PC-9 (cell line): Measurements from ENCODE around the gene OSCP1. TPM values are rescaled to one million over a fixed set of nuclear protein-coding genes. Genes with fewer than 3 reads are reported as not detected.

Experiments
- BruUV-seq: library from RNA; stranded (reverse); fragments of 400-500 nt; replicated peaks from 2 replicates; lab custom pipeline; 2021; lab: Mats Ljungman, UMichigan
- CTCF ChIA-PET: fragments of 300-600 bp; sonication (Branson Sonifier 250); formaldehyde crosslinking; loops from one replicate; lab custom pipeline; 2022; ENCODE audit warnings: antibody characterized with exemption; lab: Charles Lee
- POLR2A ChIA-PET: fragments of 300-600 bp; sonication (Branson Sonifier 250); formaldehyde crosslinking; loops from one replicate; lab custom pipeline; 2022; ENCODE audit warnings: antibody characterized with exemption; ENCODE audit not compliant: unreplicated experiment; lab: Charles Lee
- DNase-seq, 2 experiments: peaks; one replicate each; pipeline versions ENCODE4 v3.0.0 to v3.0.0-alpha.2; 2015 to 2022; ENCODE audit warnings: mixed read lengths in 1 of 2
- H2AFZ ChIP-seq: fragments of 200-600 bp; sonication (generic); 2 replicates; pipeline ENCODE4 v1.8.1; 2017; ENCODE audit warnings: antibody characterized with exemption
- H3F3A ChIP-seq: fragments of 200-600 bp; sonication (generic); 2 replicates; pipeline ENCODE4 v1.8.1; 2017; ENCODE audit warnings: antibody characterized with exemption, mild to moderate bottlenecking, low read depth; ENCODE audit not compliant: insufficient read depth
- H3K27ac ChIP-seq: fragments of 200-600 bp; sonication (generic); 2 replicates; pipeline ENCODE4 v1.6.1; 2016; ENCODE audit warnings: mixed run types
- H3K27me3 ChIP-seq: fragments of 200-600 bp; sonication (generic); 2 replicates; pipeline ENCODE4 v1.6.1; 2016; ENCODE audit warnings: low read depth, mixed run types; ENCODE audit not compliant: insufficient read depth
- H3K36me3 ChIP-seq: fragments of 200-600 bp; sonication (generic); 2 replicates; pipeline ENCODE4 v1.6.1; 2016; ENCODE audit warnings: low read depth, mixed run types
- H3K4me1 ChIP-seq: fragments of 200-600 bp; sonication (generic); replicated peaks from 2 replicates; pipeline ENCODE4 v1.6.1; 2016; ENCODE audit warnings: mixed run types; ENCODE audit not compliant: insufficient read depth
- H3K4me2 ChIP-seq: fragments of 200-600 bp; sonication (generic); 2 replicates; pipeline ENCODE4 v1.6.1; 2017; ENCODE audit warnings: mixed run types
- H3K4me3 ChIP-seq: fragments of 200-600 bp; sonication (generic); 2 replicates; pipeline ENCODE4 v1.6.1; 2016; ENCODE audit warnings: mixed run types
- H3K79me2 ChIP-seq: fragments of 200-600 bp; sonication (generic); 2 replicates; pipeline ENCODE4 v1.6.1; 2017; ENCODE audit warnings: low read depth, mixed run types
- H3K9me2 ChIP-seq: fragments of 200-600 bp; sonication (generic); 2 replicates; pipeline ENCODE4 v1.8.1; 2017; ENCODE audit warnings: mild to moderate bottlenecking; ENCODE audit not compliant: insufficient read depth
- H3K9me3 ChIP-seq: fragments of 200-600 bp; sonication (generic); 2 replicates; pipeline ENCODE4 v1.8.1; 2016; ENCODE audit warnings: low read depth; ENCODE audit not compliant: insufficient read depth
- H4K20me1 ChIP-seq: fragments of 200-600 bp; sonication (generic); 2 replicates; pipeline ENCODE4 v1.8.1; 2017; ENCODE audit not compliant: insufficient read depth
- CTCF ChIP-seq: fragments of 200-600 bp; sonication (generic); conservative IDR thresholded peaks from 2 replicates; pipeline ENCODE4 v1.6.1; 2017; ENCODE audit warnings: mixed run types, antibody characterized with exemption, mild to moderate bottlenecking, moderate library complexity
- EZH2 ChIP-seq: fragments of 200-600 bp; sonication (generic); IDR thresholded peaks from 2 replicates; pipeline ENCODE4 v1.8.0; 2017; ENCODE audit warnings: antibody characterized with exemption, low read depth
- intact Hi-C: fragments of 100-400 bp; cut with micrococcal nuclease; formaldehyde crosslinking; loops from one replicate; pipeline ENCODE4 v1.10.0; 2022; ENCODE audit not compliant: unreplicated experiment
- total RNA-seq: library from RNA; stranded (reverse); gene quantifications from 2 replicates; pipeline ENCODE4 v1.2.3, GENCODE V29; 2021

The OSCP1 gene
- total RNA-seq, 1 experiment from 2014 or later: 25.7 TPM

GRCh38 chr1:36397378-36398230, 52.6 kb downstream of the OSCP1 start, which contains the start of gene LSM10:
LSM10 (minus strand) TSS chr1:36397908; CDS start chr1:36394129, 3,779 bp downstream.
- peaks cover 10% of the 10 kb centered on the region; the same call in 1 of the 2 replicates for H3K36me3 ChIP-seq
- TSS peak; percentile 51 for BruUV-seq
- no peaks in the 10 kb centered on the region for H3K27me3 ChIP-seq

DNA sequence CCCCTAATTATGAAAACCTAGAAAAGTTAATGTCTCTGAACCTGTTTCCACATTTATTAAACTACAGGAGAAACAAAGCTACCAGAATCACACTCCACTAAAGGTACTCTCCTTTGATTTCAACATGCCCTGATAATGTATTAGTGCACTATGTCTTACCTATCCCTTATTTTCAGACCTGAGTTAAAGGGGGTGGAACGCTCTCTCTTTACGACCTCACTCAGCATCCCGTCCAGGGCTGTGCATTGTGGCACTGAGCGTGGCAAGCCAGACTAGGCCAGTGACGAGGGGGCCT, 53.2 kb downstream of the OSCP1 start:
- TF ChIP-seq CTCF: no peak
- no peak for TF ChIP-seq EZH2
- DNase-seq: no peak
- Histone ChIP-seq H2AFZ (peak overlapping the region; percentile 98), H3K36me3 (peaks cover 11% of the 10 kb centered on the region; the same call in 1 of the 2 replicates), H3K79me2 (peaks cover 14% of the 10 kb centered on the region), H3K27me3 (no peaks in the 10 kb centered on the region), H3K4me3 (peak overlapping the region; percentile 85), H3K4me2 (peak overlapping the region; percentile 87), H3K4me1 (peaks cover 10% of the 10 kb centered on the region), H3K9me2 (no peaks in the 10 kb centered on the region), H3K27ac (peak overlapping the region; percentile 28; the same call in 1 of the 2 replicates), H3K9me3 (no peaks in the 10 kb centered on the region), H4K20me1 (no peaks in the 10 kb centered on the region), H3F3A (peaks cover 19% of the 10 kb centered on the region; the same call in 1 of the 2 replicates)
- intact Hi-C loops: loop anchor here (1.0 to 2.0 kb wide), 2 partner anchors 11 to 54 kb away; no protein-coding TSS in a partner anchor
- ChIA-PET POLR2A (interaction anchor here (1.6 kb wide), 1 partner anchor 11 kb away, joined by 13 read pairs; no protein-coding TSS in a partner anchor), CTCF (interaction anchor here (0.8 to 1.2 kb wide), 2 partner anchors 12 to 45 kb away, joined by 4 to 6 read pairs; partner anchors contain the start of gene STK40)
- no TSS peak for BruUV-seq

More at GRCh38 chr1:36397378-36398230, 52.6 kb downstream of the OSCP1 start, which contains the start of gene LSM10:
- H3K27ac ChIP-seq: peak within 1 kb of the TSS; percentile 28; the same call in 1 of the 2 replicates
- peak; percentile 87 to 92 for DNase-seq
- H3K4me3 ChIP-seq: peak within 1 kb of the TSS; percentile 85
- no peaks in the 10 kb centered on the region for H4K20me1 ChIP-seq
- ChIA-PET POLR2A (interaction anchor here (0.6 to 1.6 kb wide), 3 partner anchors 11 to 88 kb away, joined by 3 to 13 read pairs (median 9); no protein-coding TSS in a partner anchor), CTCF (interaction anchor here (0.7 to 1.2 kb wide), 4 partner anchors 10 to 45 kb away, joined by 3 to 14 read pairs (median 5); partner anchors contain the start of gene STK40)
- H3K9me3 ChIP-seq: no peaks in the 10 kb centered on the region
- peaks cover 14% of the 10 kb centered on the region for H3K79me2 ChIP-seq
- peak within 1 kb of the TSS; percentile 98 for H2AFZ ChIP-seq
- peaks cover 19% of the 10 kb centered on the region; the same call in 1 of the 2 replicates for H3F3A ChIP-seq
- intact Hi-C loops: loop anchor here (1.0 to 2.0 kb wide), 2 partner anchors 11 to 55 kb away; no protein-coding TSS in a partner anchor
- peaks cover 10% of the 10 kb centered on the region for H3K4me1 ChIP-seq
- H3K9me2 ChIP-seq: no peaks in the 10 kb centered on the region
- H3K4me2 ChIP-seq: peak within 1 kb of the TSS; percentile 87
- TF ChIP-seq CTCF (no peak), EZH2 (no peak)

GRCh38 chr1:36396359-36396758, 53.9 kb downstream of the OSCP1 start:
- TF ChIP-seq CTCF (no peak), EZH2 (no peak)
- Histone ChIP-seq H2AFZ (no peak overlapping the region), H3F3A (peaks cover 19% of the 10 kb centered on the region; the same call in 1 of the 2 replicates), H3K4me1 (peaks cover 10% of the 10 kb centered on the region), H3K36me3 (peaks cover 11% of the 10 kb centered on the region; the same call in 1 of the 2 replicates), H3K79me2 (peaks cover 14% of the 10 kb centered on the region), H3K27me3 (no peaks in the 10 kb centered on the region), H3K4me3 (peak overlapping the region; percentile 85; the same call in 1 of the 2 replicates), H4K20me1 (no peaks in the 10 kb centered on the region), H3K9me2 (no peaks in the 10 kb centered on the region), H3K4me2 (peak overlapping the region; percentile 87), H3K9me3 (no peaks in the 10 kb centered on the region), H3K27ac (no peak overlapping the region)
- no peak for DNase-seq
- intact Hi-C loops: loop anchor here (2.0 kb wide), 1 partner anchor 54 kb away; no protein-coding TSS in a partner anchor
- ChIA-PET POLR2A (interaction anchor here (1.6 kb wide), 1 partner anchor 10 kb away, joined by 13 read pairs; no protein-coding TSS in a partner anchor), CTCF (no interaction called here)
- BruUV-seq: no TSS peak
